HEK293T (cell line): ENCODE data around the gene FRRS1.
"Not testable (repeated sequence)": the region's sequence is repeated elsewhere in the genome, so short reads cannot be mapped to it uniquely, and the experiment has no call there.

Experiments
- CTCF ChIA-PET: fragments of 350-600 bp; formaldehyde crosslinking; extraction: SDS; loops from one replicate; lab custom pipeline; 2021; ENCODE audit warnings: antibody characterized with exemption, inconsistent platforms; lab: Yijun Ruan, JAX
- POLR2A ChIA-PET: fragments of 350-600 bp; formaldehyde crosslinking; extraction: SDS; loops from one replicate; lab custom pipeline; 2020; ENCODE audit warnings: antibody characterized with exemption, inconsistent platforms; lab: Yijun Ruan, JAX
- DNase-seq: peaks from one replicate; pipeline ENCODE4 v3.0.0; 2012; ENCODE audit warnings: mixed read lengths; ENCODE audit errors: extremely low spot score
- ARNT ChIP-seq: fragments of 450-650 bp; IDR thresholded peaks from 2 replicates; pipeline ENCODE4 v1.6.1; 2017; ENCODE audit warnings: mild to moderate bottlenecking
- BHLHE40 ChIP-seq: fragments of 450-650 bp; IDR thresholded peaks from 2 replicates; pipeline ENCODE4 v1.6.1; 2016; ENCODE audit warnings: mild to moderate bottlenecking, moderate library complexity, borderline replicate concordance
- CTBP1 ChIP-seq: fragments of 450-650 bp; IDR thresholded peaks from 2 replicates; pipeline ENCODE4 v1.6.1; 2016; ENCODE audit warnings: borderline replicate concordance
- ELF4 ChIP-seq: fragments of 450-650 bp; IDR thresholded peaks from 2 replicates; pipeline ENCODE4 v1.6.1; 2017; ENCODE audit warnings: antibody characterized with exemption
- FOXA1 ChIP-seq: fragments of 450-650 bp; IDR thresholded peaks from 2 replicates; pipeline ENCODE4 v1.6.1; 2016; ENCODE audit warnings: mild to moderate bottlenecking
- FOXK2 ChIP-seq: fragments of 450-650 bp; IDR thresholded peaks from 2 replicates; pipeline ENCODE4 v1.6.1; 2016; ENCODE audit warnings: mild to moderate bottlenecking
- FOXM1 ChIP-seq: fragments of 450-650 bp; IDR thresholded peaks from 2 replicates; pipeline ENCODE4 v1.6.1; 2017; ENCODE audit warnings: mild to moderate bottlenecking, borderline replicate concordance
- HDGF ChIP-seq: fragments of 450-650 bp; IDR thresholded peaks from 2 replicates; pipeline ENCODE4 v1.6.1; 2017; ENCODE audit warnings: antibody characterized with exemption, borderline replicate concordance
- L3MBTL2 ChIP-seq: fragments of 450-650 bp; conservative IDR thresholded peaks from 2 replicates; pipeline ENCODE4 v1.6.1; 2016; ENCODE audit warnings: mild to moderate bottlenecking
- LEF1 ChIP-seq: fragments of 450-650 bp; IDR thresholded peaks from 2 replicates; pipeline ENCODE4 v1.6.1; 2017; ENCODE audit warnings: mild to moderate bottlenecking, borderline replicate concordance
- NFRKB ChIP-seq: fragments of 450-650 bp; IDR thresholded peaks from 2 replicates; pipeline ENCODE4 v1.6.1; 2016; ENCODE audit warnings: mild to moderate bottlenecking, moderate library complexity
- SP1 ChIP-seq: fragments of 450-650 bp; IDR thresholded peaks from 2 replicates; pipeline ENCODE4 v1.6.1; 2017
- SUZ12 ChIP-seq: fragments of 450-650 bp; IDR thresholded peaks from 2 replicates; pipeline ENCODE4 v1.6.1; 2016; ENCODE audit warnings: mild to moderate bottlenecking
- TARDBP ChIP-seq: fragments of 450-650 bp; IDR thresholded peaks from 2 replicates; pipeline ENCODE4 v1.6.1; 2016
- ZNF384 ChIP-seq: fragments of 450-650 bp; IDR thresholded peaks from 2 replicates; pipeline ENCODE4 v1.6.1; 2016
- TF ChIP-seq, protein P1 (sequence below): fragments of 450-650 bp; IDR thresholded peaks from 2 replicates; pipeline ENCODE4 v1.6.1; 2016

FRRS1 gene

DNA sequence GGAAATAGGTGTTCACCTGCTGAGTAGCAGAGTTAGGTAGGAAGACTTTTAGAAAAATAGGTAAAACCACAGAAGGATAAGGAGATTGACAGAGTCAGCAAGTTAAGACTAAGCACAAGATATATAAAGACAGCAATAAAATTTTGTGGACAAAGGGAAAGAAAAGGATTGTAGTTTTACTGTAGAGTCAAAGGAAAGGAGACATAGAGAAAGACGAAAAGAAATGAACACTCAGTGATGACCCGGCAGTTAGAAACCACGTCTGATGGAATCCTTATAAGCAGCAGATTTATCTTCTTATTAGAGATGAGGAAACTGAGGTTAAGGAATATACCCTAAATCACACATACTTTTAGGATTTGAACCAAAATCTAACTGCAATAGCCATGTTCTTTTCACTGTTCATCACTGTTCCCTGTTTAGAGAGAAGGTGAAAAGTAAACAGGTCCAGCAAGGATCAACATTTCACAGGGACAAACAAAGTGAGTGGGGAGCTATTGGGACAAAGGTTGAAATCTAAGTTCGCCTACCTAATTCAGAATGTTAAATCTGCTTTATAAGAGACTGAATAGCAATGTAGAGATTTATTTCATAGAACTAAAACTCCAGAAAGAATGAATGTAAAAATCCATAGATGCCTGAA is 6.8 kb downstream of the FRRS1 start:
- ChIA-PET CTCF (no interaction called here), POLR2A (no interaction called here)

DNA sequence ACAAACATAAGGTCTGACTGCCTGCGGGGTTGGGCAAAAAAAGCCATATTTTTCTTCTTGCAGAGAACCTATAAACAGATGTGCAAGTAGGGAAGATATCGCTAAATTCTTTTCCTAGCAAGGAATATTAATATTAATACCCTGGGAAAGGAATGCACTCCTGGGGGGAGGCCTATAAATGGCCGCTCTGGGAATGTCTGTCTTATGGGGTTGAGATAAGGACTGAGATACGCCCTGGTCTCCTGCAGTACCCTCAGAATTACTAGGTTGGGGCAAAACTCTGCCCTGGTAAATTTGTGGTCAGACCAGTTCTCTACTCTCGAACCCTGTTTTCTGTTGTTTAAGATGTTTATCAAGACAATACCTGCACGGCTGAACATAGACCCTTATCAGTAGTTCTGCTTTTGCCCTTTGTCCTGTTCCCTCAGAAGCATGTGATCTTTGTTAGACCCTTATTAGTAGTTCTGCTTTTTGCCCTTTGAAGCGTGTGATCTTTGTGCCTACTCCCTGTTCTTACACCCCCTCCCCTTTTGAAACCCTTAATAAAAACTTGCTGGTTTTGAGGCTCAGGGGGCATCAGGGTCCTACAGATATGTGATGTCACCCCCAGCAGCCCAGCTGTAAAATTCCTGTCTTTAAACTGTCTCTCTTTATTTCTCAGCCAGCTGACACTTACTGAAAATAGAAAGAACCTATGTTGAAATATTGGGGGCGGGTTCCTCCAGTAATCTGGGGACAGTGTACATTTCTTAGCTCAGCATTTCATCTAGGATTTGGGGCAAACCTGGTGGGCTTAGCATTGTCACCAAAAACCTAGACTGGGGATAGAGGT is 7.5 kb downstream of the FRRS1 start:
- POLR2A ChIA-PET, CTCF ChIA-PET, DNase-seq: not testable (repeated sequence)

More for the DNA sequence above, 6.8 kb downstream of the FRRS1 start:
- TF ChIP-seq FOXM1 (no peak), FOXK2 (no peak), TARDBP (no peak), LEF1 (no peak), NFRKB (no peak), SP1 (no peak), SUZ12 (no peak), ZNF384 (no peak), L3MBTL2 (no peak), FOXA1 (no peak), HDGF (no peak), ELF4 (no peak), CTBP1 (no peak), BHLHE40 (no peak), ARNT (no peak)
- DNase-seq: no peak

DNA sequence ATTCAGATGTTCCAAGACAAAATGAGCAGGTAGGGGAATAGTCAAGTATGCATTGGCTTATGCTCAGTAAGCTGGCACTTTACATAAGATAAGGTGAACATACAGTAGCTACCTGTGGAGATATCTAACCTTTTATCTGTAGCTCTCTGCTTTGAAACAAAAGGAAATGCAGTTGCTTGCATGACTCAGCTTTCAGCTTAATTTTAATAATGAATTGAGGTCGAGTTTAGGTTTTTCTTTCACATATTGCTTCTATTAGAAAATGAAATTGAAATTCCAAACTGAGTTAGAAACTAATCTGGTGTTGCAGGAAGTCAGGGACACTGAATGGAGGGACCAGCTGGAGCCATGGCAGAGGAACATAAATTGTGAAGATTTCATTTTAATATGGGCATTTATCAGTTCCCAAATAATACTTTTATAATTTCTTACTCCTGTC is 8.3 kb downstream of the FRRS1 start:
- TF ChIP-seq, protein P1, sequence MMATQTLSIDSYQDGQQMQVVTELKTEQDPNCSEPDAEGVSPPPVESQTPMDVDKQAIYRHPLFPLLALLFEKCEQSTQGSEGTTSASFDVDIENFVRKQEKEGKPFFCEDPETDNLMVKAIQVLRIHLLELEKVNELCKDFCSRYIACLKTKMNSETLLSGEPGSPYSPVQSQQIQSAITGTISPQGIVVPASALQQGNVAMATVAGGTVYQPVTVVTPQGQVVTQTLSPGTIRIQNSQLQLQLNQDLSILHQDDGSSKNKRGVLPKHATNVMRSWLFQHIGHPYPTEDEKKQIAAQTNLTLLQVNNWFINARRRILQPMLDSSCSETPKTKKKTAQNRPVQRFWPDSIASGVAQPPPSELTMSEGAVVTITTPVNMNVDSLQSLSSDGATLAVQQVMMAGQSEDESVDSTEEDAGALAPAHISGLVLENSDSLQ: no peak
- TF ChIP-seq L3MBTL2: no peak
- TF ChIP-seq ZNF384: no peak
- no peak for TF ChIP-seq FOXM1
- no peak for TF ChIP-seq BHLHE40
- no peak for TF ChIP-seq TARDBP
- no peak for TF ChIP-seq NFRKB
- TF ChIP-seq SUZ12: no peak
- no peak for TF ChIP-seq HDGF
- no peak for TF ChIP-seq ELF4
- DNase-seq: no peak
- POLR2A ChIA-PET: no interaction called here
- CTCF ChIA-PET: no interaction called here

DNA sequence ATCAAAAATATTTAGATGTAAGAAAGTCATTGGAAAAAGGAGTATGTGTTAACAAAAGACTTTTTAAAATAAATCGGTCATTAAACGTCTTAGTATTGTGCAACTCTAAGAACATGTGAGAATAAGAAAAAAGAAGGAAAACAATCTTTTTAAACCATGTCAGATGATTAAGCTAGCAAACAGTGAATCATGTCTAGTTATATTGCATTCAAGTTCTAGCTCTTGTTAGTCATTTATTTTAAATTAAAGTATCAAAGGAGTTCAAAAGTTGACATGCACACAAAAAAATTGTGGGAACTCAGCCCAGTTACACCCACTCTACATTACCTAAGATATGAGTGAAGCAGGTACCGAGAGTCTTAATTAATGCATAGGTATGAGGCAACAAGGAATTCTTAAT is 9.8 kb downstream of the FRRS1 start:
- DNase-seq: no peak
- ChIA-PET CTCF (no interaction called here), POLR2A (interaction anchor here (1.7 kb wide), 1 partner anchor 10 kb away, joined by 5 read pairs; the partner anchor contains the start of gene FRRS1)
- TF ChIP-seq FOXK2 (no peak), ARNT (no peak), ZNF384 (no peak), HDGF (no peak)

DNA sequence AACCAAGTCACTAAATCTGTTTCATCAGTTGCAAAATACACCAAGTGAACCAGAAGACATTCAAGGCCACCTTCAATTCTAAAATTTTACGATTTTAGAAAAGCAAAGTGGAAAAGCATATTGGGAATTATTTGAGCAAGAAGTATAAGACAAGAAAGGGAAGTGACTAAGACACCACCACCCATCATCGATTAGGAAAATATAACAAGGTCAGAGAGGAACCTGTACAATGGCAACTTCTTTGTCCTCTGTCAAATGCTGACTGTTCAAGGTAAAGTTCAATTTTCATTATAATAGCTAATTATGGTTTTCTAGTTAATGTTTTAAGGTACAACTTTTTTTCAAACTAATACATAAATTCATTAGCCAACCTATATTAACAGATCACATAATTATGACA is 10.8 kb downstream of the FRRS1 start:
- no peak for TF ChIP-seq SP1
- no peak for TF ChIP-seq L3MBTL2
- TF ChIP-seq FOXM1: no peak
- no peak for TF ChIP-seq LEF1
- no peak for TF ChIP-seq BHLHE40
- no peak for TF ChIP-seq SUZ12
- ChIA-PET CTCF (interaction anchor here (0.7 kb wide), 1 partner anchor 14 kb away, joined by 3 read pairs; no protein-coding TSS in a partner anchor), POLR2A (interaction anchor here (1.7 kb wide), 1 partner anchor 11 kb away, joined by 5 read pairs; the partner anchor contains the start of gene FRRS1)
- no peak for DNase-seq

DNA sequence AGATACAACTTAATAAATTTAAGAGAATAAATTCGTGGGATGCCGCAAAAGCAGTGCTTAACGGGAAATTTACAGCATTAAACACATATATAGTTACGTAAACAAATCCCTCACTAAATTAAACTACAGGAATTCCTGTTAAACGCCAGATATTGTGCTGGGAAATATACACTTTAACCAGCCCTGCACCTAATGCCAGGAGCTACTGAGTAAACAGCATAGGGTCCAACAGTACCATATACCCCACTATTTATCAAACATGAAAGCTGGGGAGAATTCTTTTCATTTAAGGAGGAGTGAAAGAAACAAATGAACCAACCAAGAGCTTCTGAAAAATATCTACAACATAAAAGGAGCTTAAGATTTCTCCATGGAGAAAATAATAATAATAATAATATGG is 11.7 kb downstream of the FRRS1 start:
- CTCF ChIA-PET: no interaction called here
- no peak for DNase-seq
- POLR2A ChIA-PET: interaction anchor here (1.7 kb wide), 1 partner anchor 12 kb away, joined by 5 read pairs; the partner anchor contains the start of gene FRRS1
- TF ChIP-seq ELF4 (no peak), TARDBP (no peak), CTBP1 (no peak), FOXA1 (no peak), FOXM1 (no peak), BHLHE40 (no peak), LEF1 (no peak), HDGF (no peak), NFRKB (no peak), ZNF384 (no peak), FOXK2 (no peak), L3MBTL2 (no peak), SP1 (no peak), ARNT (no peak), SUZ12 (no peak)
- TF ChIP-seq, protein P1: no peak
